ENCODE data around the gene UBE2QL1. TPM values are rescaled to one million over a fixed set of nuclear protein-coding genes. Genes with fewer than 3 reads are reported as not detected.

UBE2QL1 gene
- polyA plus RNA-seq, 3 donors = 0.47 to 0.90 (median 0.54) TPM

- WGBS, 3 donors = 91 to 100% (median 97%) methylated on average over 1 of the region's 1 CpG
- no peak overlapping the region for H3K27ac ChIP-seq (ENCODE audit: low read depth, low read length)
Observed at GRCh38 chr5:6539060-6539459, 90.4 kb downstream of the UBE2QL1 start.

- 75 to 85% (median 78%) methylated on average over 6 of the region's 6 CpGs for WGBS, 3 donors
- no peak overlapping the region for H3K27ac ChIP-seq (ENCODE audit: low read depth, low read length)
Observed at GRCh38 chr5:6540111-6540827, 91.6 kb downstream of the UBE2QL1 start.

GRCh38 chr5:6541256-6542013 is 92.8 kb downstream of the UBE2QL1 start:
- no peak overlapping the region for H3K27ac ChIP-seq (ENCODE audit: low read depth, low read length)
- WGBS, 3 donors = 71 to 85% (median 80%) methylated on average over 5 of the region's 5 CpGs

GRCh38 chr5:6542421-6543345 is 94.0 kb downstream of the UBE2QL1 start:
- no peak overlapping the region for H3K27ac ChIP-seq (ENCODE audit: low read depth, low read length)
- whole genome bisulfite sequencing, 3 donors = 90 to 93% (median 92%) methylated on average over 12 of the region's 12 CpGs

- 76 to 81% (median 80%) methylated on average over 6 of the region's 6 CpGs for WGBS, 3 donors
- no peak overlapping the region for H3K27ac ChIP-seq (ENCODE audit: low read depth, low read length)
Observed at GRCh38 chr5:6543346-6543730, 94.7 kb downstream of the UBE2QL1 start.

GRCh38 chr5:6543830-6544560 is 95.3 kb downstream of the UBE2QL1 start:
- 81 to 83% (median 82%) methylated on average over 11 to 12 of the region's 12 CpGs for WGBS, 3 donors
- no peak overlapping the region for H3K27ac ChIP-seq (ENCODE audit: low read depth, low read length)

Other genes starting within 250 kb of the UBE2QL1 start
- 10 to 100 TPM; 26.8 to 37.3 (median 35.5) TPM for gene MED10, start 70.3 kb upstream of the UBE2QL1 start, polyA plus RNA-seq
- 10 to 100 TPM; 19.1 to 42.5 (median 26.0) TPM for gene NSUN2, start 184.2 kb downstream of the UBE2QL1 start, polyA plus RNA-seq
- 1 to 10 TPM; 1.8 to 6.0 (median 2.8) TPM for gene SRD5A1, start 184.6 kb downstream of the UBE2QL1 start, polyA plus RNA-seq